NCI-H1105 (cell line): ENCODE data around the gene SEC14L5.
"Not testable (repeated sequence)": the region's sequence is repeated elsewhere in the genome, so short reads cannot be mapped to it uniquely, and the experiment has no call there.

Experiments used
- DNase-seq: peaks from one replicate; lab custom pipeline; 2025; lab: John Stamatoyannopoulos, UW

SEC14L5 gene

GRCh38 chr16:5041600-5042133 is 83.5 kb downstream of the SEC14L5 start:
- DNase-seq = no peak

GRCh38 chr16:5042574-5043171 is 84.5 kb downstream of the SEC14L5 start:
- no peak for DNase-seq

- no peak for DNase-seq
Measured at GRCh38 chr16:5044011-5044540, 85.9 kb downstream of the SEC14L5 start.

DNA sequence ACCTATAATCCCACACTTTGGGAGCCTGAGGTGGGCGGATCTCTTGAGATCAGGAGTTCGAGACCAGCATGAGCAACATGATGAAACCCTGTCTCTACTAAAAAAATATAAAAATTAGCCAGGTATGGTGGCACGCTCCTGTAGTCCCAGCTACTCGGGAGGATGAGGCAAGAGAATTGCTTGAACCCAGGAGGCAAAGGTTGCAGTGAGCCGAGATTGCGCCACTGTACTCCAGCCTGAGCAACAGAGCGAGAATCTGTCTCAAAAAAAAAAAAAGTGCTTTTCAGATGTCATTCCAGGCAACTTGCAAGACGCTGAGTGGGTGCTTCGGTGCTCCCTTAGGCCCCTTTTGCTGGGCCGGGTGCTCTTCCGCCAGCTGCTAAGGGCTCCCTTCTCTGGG is 86.5 kb downstream of the SEC14L5 start:
- not testable (repeated sequence) for DNase-seq

- DNase-seq = no peak
Measured at GRCh38 chr16:5045499-5046115, 87.5 kb downstream of the SEC14L5 start.

GRCh38 chr16:5046914-5047313 is 88.8 kb downstream of the SEC14L5 start:
- no peak for DNase-seq

- DNase-seq = no peak
Measured at GRCh38 chr16:5054876-5055865, 97.0 kb downstream of the SEC14L5 start.

- no peak for DNase-seq
Measured at GRCh38 chr16:5056352-5056751, 98.2 kb downstream of the SEC14L5 start.

DNA sequence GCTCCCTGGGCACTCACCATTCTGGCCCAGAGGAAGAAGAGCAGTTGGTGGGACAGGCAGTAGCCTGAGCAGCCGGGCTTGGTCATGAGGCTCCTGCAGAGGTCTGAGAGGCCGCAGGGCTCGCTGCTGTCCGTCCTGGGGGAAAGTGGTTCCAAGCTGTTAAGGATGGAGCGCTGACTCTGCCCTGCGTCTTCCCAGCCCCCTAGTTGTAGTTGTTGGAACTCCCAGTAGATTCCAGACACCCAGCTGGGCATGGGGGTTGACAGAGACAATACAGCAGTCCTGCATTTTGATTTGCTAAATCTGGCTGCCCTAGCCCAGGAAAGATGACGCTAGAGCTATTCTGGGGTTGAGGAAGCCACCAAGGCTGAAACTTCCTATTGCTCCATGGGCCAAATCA is 100.3 kb downstream of the SEC14L5 start:
- DNase-seq = no peak

DNA sequence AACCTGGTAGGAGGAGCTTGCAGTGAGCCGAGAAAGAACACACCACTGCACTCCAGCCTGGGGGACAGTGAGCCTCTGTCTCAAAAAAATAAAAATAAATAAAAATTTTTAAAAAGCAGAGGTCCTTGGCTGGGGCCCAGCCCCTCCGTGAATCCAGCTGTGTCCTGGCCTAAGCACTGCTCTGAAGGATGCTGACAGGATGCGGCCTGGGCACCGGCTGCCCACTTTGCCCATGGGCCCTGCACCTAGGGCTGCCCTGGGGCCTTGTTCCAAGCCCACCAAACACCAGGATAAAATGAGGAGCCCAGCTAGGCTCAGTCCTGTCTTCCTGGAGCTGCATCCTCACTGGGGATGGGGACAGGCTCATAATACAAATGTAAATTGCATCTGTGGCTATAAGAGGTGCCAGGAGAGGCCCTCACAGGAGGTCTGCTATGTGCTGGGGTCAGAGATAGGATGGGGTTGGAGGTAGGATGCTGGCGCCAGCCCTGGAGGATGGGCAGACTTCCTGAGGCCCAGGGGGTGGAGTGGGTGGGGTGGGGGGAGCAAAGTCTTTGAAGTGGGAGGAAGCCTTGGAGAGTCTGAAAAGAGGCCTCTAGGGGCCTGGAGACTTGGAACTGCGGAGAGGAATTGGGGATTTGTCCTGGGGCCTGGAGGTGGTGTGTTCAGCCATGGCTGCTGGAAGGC is 101.4 kb downstream of the SEC14L5 start:
- DNase-seq = no peak

DNA sequence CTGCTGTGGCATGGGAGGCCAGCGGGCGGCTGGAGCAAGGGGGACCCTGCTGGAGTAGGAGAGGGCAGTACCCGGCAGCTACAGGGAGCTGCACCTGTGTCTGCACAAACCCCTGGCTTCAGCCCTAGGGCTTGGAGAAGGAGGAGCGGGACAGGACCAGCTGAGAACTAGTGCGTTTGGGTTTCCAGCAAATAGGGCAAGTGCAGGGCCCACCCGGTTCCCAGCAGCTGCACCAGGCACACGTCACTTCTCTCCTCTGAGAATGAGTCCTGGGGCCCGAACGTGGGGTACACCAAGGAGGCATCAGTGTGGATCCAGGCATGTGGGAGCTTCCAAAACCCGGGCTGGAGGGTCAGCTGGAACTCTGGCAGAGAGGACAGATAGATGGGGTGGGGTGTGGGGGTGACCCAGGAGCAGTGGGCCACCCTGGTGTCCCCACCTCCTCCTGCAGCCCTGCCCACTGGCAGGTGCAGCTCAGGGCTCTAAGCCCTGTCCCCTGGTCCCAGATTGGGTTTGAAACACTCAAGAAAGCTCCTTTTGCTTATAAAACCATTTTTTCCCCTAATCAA is 102.0 kb downstream of the SEC14L5 start:
- no peak for DNase-seq

DNA sequence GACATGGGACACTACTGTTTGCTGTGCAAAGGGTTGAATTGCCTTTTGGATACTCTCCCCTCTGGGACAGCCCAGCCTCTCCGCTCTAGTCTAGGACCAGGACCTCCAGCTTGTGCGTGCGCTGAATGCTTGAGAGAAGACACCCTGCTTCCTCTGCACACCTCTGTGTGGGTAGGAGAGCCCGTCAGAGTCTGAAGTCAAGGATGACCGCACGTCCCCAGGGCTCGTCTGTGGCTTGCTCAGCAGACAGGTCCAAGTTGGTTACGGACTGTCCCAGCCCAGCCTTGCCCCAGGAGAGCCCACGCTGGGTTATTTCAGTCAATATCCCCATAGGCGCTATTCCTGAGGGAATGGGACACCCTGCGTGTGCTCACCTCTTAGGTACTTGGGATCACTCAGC is 103.9 kb downstream of the SEC14L5 start:
- no peak for DNase-seq

- DNase-seq = no peak
Measured at GRCh38 chr16:5062790-5063765, 104.9 kb downstream of the SEC14L5 start.

- DNase-seq = no peak
Measured at GRCh38 chr16:5064915-5065314, 106.8 kb downstream of the SEC14L5 start.

- DNase-seq = no peak
Measured at GRCh38 chr16:5065326-5065725, 107.2 kb downstream of the SEC14L5 start.

- DNase-seq = no peak
Measured at GRCh38 chr16:5065813-5066212, 107.7 kb downstream of the SEC14L5 start, which contains the start of gene C16orf89. C16orf89 (minus strand) TSS chr16:5065956; CDS start chr16:5065908, 48 bp downstream.

DNA sequence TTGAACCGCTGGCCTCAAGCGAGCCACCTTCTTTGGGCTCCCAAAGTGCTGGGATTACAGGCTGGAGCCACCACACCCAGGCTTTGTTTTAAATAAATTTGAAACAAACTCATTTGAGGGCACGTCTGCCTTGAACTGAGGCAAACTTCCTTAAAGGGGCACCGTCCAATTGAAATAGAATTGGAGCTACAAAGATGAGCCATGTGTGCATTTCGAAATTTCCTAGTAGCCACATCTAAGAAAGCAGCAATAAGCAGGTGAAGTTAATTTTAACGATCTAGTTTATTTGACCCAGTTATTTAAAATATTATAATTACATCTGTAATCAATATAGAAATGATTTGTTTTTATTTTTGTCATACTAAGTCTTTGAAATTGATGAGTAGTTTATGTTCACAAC is 108.4 kb downstream of the SEC14L5 start:
- no peak for DNase-seq
